Neural progenitor cell (in vitro differentiated cells): ENCODE measurements around the gene SCN3A.

Experiments used
- CTCF ChIP-seq: fragments of 200-600 bp; sonication (generic); IDR thresholded peaks from 2 replicates; pipeline ENCODE4 v1.5.1; 2017; ENCODE audit warnings: antibody characterized with exemption, mild to moderate bottlenecking
- EZH2phosphoT487 ChIP-seq: fragments of 200-600 bp; sonication (generic); IDR thresholded peaks from 2 replicates; pipeline ENCODE4 v1.6.1; 2017; ENCODE audit warnings: antibody characterized with exemption

DNA sequence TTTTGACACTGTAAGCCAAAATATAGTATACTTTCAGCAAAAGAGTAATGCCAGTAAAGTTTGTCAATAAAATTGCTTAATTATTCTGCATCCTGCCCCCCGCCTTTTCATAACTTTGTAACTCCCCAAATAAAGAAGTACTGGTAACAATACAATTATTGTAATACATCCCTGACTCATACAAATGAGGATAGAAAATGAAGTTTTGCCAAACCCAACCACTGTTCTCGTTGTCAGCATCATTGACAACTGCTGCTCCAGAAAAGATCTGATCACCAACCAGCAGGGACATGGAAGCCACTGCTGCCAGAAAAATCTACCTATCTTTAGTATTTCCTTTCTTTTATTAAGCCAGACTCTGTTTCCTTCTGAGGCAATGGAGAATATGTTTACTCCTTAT is 27.1 kb downstream of the SCN3A start:
- no peak for TF ChIP-seq CTCF
- no peak for TF ChIP-seq EZH2phosphoT487
